Stromal cell of bone marrow (primary cell): ENCODE measurements around the gene BAG2.

Source experiments
- DNase-seq: peaks from one replicate; pipeline ENCODE4 v3.0.0-alpha.2; 2012; ENCODE audit warnings: low read depth

BAG2 gene

GRCh38 chr6:57174511-57174907, 2.4 kb downstream of the BAG2 start:
- DNase-seq: no peak

GRCh38 chr6:57177545-57178265, 5.6 kb downstream of the BAG2 start:
- DNase-seq: peak; percentile 53

- no peak for DNase-seq
These were observed 8.5 kb downstream of the BAG2 start for GRCh38 chr6:57180596-57180995.

- no peak for DNase-seq
These were observed 9.9 kb downstream of the BAG2 start for GRCh38 chr6:57182017-57182432.

- no peak for DNase-seq
These were observed 11.2 kb downstream of the BAG2 start for GRCh38 chr6:57183336-57183735.

GRCh38 chr6:57190140-57190539, 18.0 kb downstream of the BAG2 start:
- DNase-seq: peak; percentile 29

- DNase-seq: no peak
These were observed 21.1 kb downstream of the BAG2 start for GRCh38 chr6:57193177-57193576.

GRCh38 chr6:57195457-57195856, 23.3 kb downstream of the BAG2 start:
- DNase-seq: no peak

- DNase-seq: no peak
These were observed 27.0 kb downstream of the BAG2 start for GRCh38 chr6:57198926-57199636.

- DNase-seq: no peak
These were observed 29.6 kb downstream of the BAG2 start for GRCh38 chr6:57201718-57202117.

- no peak for DNase-seq
These were observed 33.6 kb downstream of the BAG2 start for GRCh38 chr6:57205550-57206328.

GRCh38 chr6:57207141-57207540, 35.0 kb downstream of the BAG2 start:
- no peak for DNase-seq

GRCh38 chr6:57207872-57208271, 35.7 kb downstream of the BAG2 start:
- no peak for DNase-seq

GRCh38 chr6:57209030-57209429, 36.9 kb downstream of the BAG2 start:
- no peak for DNase-seq

GRCh38 chr6:57210060-57210459, 37.9 kb downstream of the BAG2 start:
- no peak for DNase-seq

GRCh38 chr6:57215260-57215659, 43.1 kb downstream of the BAG2 start:
- DNase-seq: no peak

- peak; percentile 58 for DNase-seq
These were observed 44.3 kb downstream of the BAG2 start for GRCh38 chr6:57216235-57217101.

GRCh38 chr6:57217270-57217669, 45.1 kb downstream of the BAG2 start:
- DNase-seq: no peak

GRCh38 chr6:57220083-57220703, 48.1 kb downstream of the BAG2 start:
- no peak for DNase-seq

- DNase-seq: peak; percentile 43
These were observed 49.2 kb downstream of the BAG2 start for GRCh38 chr6:57221191-57221935.
